Measurements from ENCODE around the gene EFCAB6.

- TF ChIP-seq CTCF (IDR thresholded peaks at IDR 0.05) (no peak), POLR2A (IDR thresholded peaks at IDR 0.05) (no peak), POLR2AphosphoS5 (IDR thresholded peaks at IDR 0.05) (no peak)
These were observed 247.2 kb downstream of the EFCAB6 start for GRCh38 chr22:43564859-43565258.
